Osteoblast (primary cell): ENCODE results near the gene RAVER2. TPM values are rescaled to one million over a fixed set of nuclear protein-coding genes. Genes with fewer than 3 reads are reported as not detected.

ENCODE experiments used
- DNase-seq: peaks from one replicate; pipeline ENCODE4 v3.0.0; 2011; ENCODE audit warnings: low spot score, mixed read lengths; ENCODE audit not compliant: insufficient read length; ENCODE audit errors: missing footprints
- H2AFZ ChIP-seq: 2 replicates; pipeline ENCODE4 v1.6.0; 2011; ENCODE audit warnings: mild to moderate bottlenecking, low read length
- H3K27ac ChIP-seq: 2 replicates; pipeline ENCODE4 v1.5.1; 2011; ENCODE audit warnings: mild to moderate bottlenecking, low read depth, low read length, moderate library complexity
- H3K27me3 ChIP-seq: 2 replicates; pipeline ENCODE4 v1.6.0; 2012; ENCODE audit warnings: mild to moderate bottlenecking, control low read depth, inconsistent platforms, low read length, moderate library complexity; ENCODE audit not compliant: insufficient read depth
- H3K36me3 ChIP-seq: 2 replicates; pipeline ENCODE4 v1.5.1; 2011; ENCODE audit warnings: mild to moderate bottlenecking, low read length, control low read depth, moderate library complexity; ENCODE audit not compliant: insufficient read depth
- H3K4me1 ChIP-seq: 2 replicates; pipeline ENCODE4 v1.5.1; 2011; ENCODE audit warnings: mild to moderate bottlenecking, low read length, control low read depth, moderate library complexity; ENCODE audit not compliant: insufficient read depth
- H3K4me2 ChIP-seq: 2 replicates; pipeline ENCODE4 v1.6.0; 2011; ENCODE audit warnings: mild to moderate bottlenecking, low read length; ENCODE audit not compliant: insufficient read depth
- H3K4me3 ChIP-seq: fragments of 200-600 bp; sonication (generic); 3 replicates; pipeline ENCODE4 v1.5.1; 2012; ENCODE audit warnings: mild to moderate bottlenecking, low read length, inconsistent platforms; ENCODE audit not compliant: insufficient read depth
- H3K79me2 ChIP-seq: 2 replicates; pipeline ENCODE4 v1.6.0; 2012; ENCODE audit warnings: mild to moderate bottlenecking, low read length, control low read depth, inconsistent platforms; ENCODE audit not compliant: insufficient read depth
- H3K9me3 ChIP-seq: 2 replicates; pipeline ENCODE4 v1.5.1; 2011; ENCODE audit warnings: low read depth, low read length, control low read depth
- H4K20me1 ChIP-seq: 2 replicates; pipeline ENCODE4 v1.6.0; 2012; ENCODE audit warnings: mild to moderate bottlenecking, low read length, control low read depth; ENCODE audit not compliant: insufficient read depth
- CTCF ChIP-seq: IDR thresholded peaks from 2 replicates; pipeline ENCODE4 v1.5.1; 2011; ENCODE audit warnings: mild to moderate bottlenecking, low read depth, low read length, moderate library complexity; ENCODE audit errors: extremely low read depth
- total RNA-seq: library from RNA; depleted of rRNA; stranded (reverse); fragments of >200 nt; gene quantifications from 2 replicates; pipeline ENCODE4 v1.2.3, GENCODE V29; 2012

Gene RAVER2
- total RNA-seq, 1 donor: 17.4 TPM

DNA sequence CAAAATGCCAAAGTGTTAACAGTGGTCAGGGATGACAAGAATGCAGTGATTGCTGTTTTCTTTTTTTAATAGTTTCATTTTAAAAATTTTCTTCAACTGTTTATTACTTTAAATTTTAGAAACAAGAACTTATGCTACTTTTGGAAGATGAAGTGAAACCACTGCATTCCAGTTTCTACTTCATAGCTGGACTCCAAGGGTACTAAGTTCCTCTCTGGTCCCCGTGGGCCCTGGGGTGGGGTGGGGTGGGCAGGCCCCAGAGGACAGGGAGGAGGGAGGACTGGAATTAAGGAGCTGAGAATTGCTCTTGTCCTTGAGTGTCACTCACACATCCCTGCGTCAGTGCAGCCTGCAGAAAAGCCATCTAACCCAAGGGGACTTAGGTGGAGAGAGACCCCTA lies 97.3 kb downstream of the RAVER2 start:
- no peak for DNase-seq
- Histone ChIP-seq H3K27me3 (no peaks in the 10 kb centered on the region), H2AFZ (no peak overlapping the region), H3K27ac (no peak overlapping the region), H3K79me2 (no peaks in the 10 kb centered on the region), H3K4me3 (no peak overlapping the region), H3K4me1 (no peaks in the 10 kb centered on the region), H3K36me3 (peaks cover 67% of the 10 kb centered on the region), H3K4me2 (no peak overlapping the region), H3K9me3 (no peaks in the 10 kb centered on the region), H4K20me1 (no peaks in the 10 kb centered on the region)
- TF ChIP-seq CTCF: no peak

DNA sequence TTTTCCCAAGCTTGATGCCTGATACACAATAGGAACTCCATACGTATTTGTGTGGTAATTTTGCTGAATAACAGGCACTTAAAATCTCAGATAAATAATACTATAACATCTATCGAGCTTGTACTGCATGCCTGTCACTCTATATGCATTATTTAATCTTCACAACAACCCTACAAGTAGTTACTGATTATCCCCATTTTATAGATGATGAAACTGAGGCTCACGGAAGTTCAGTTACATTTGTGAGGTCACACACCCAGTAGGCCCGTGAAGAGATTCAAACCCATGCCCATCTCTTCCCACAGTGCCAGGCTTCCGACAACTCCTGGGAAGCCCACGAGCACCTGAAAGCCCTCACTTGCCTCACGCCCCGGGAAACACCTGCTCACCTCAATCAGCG lies 98.8 kb downstream of the RAVER2 start:
- H3K9me3 ChIP-seq: no peaks in the 10 kb centered on the region
- H4K20me1 ChIP-seq: no peaks in the 10 kb centered on the region
- H2AFZ ChIP-seq: no peak overlapping the region
- no peak overlapping the region for H3K4me3 ChIP-seq
- no peak overlapping the region for H3K27ac ChIP-seq
- no peaks in the 10 kb centered on the region for H3K79me2 ChIP-seq
- H3K4me1 ChIP-seq: no peaks in the 10 kb centered on the region
- H3K4me2 ChIP-seq: no peak overlapping the region
- H3K27me3 ChIP-seq: no peaks in the 10 kb centered on the region
- TF ChIP-seq CTCF: no peak
- peaks cover 56% of the 10 kb centered on the region for H3K36me3 ChIP-seq
- no peak for DNase-seq

GRCh38 chr1:64844175-64844574 lies 99.3 kb downstream of the RAVER2 start:
- Histone ChIP-seq H3K27ac (no peak overlapping the region), H3K36me3 (peaks cover 59% of the 10 kb centered on the region), H3K27me3 (no peaks in the 10 kb centered on the region), H3K79me2 (no peaks in the 10 kb centered on the region), H4K20me1 (no peaks in the 10 kb centered on the region), H2AFZ (no peak overlapping the region), H3K9me3 (no peaks in the 10 kb centered on the region), H3K4me2 (no peak overlapping the region), H3K4me3 (no peak overlapping the region), H3K4me1 (no peaks in the 10 kb centered on the region)
- DNase-seq: no peak
- no peak for TF ChIP-seq CTCF

DNA sequence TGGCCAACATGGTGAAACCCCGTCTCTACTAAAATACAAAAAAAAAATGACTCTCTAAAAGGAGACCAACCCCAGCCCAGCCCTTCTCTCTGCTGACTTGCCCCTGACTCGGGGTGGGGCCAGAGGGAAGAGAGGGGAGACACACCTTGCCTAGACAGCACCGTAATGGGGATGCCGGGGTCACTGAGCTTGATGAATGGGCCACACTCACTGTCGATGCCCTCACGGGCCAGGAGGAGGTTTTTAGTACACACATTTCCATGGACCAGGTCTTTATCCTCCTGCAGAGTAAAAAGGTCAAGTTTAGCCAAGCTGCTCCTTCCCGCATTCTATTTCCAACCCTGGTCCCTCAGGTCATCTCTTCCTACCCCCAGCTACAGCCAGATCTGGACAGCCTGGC lies 99.7 kb downstream of the RAVER2 start:
- Histone ChIP-seq H3K9me3 (no peaks in the 10 kb centered on the region), H3K79me2 (no peaks in the 10 kb centered on the region), H3K27ac (no peak overlapping the region), H4K20me1 (no peaks in the 10 kb centered on the region), H3K27me3 (no peaks in the 10 kb centered on the region), H3K4me2 (no peak overlapping the region), H3K4me1 (no peaks in the 10 kb centered on the region), H3K36me3 (peaks cover 58% of the 10 kb centered on the region), H2AFZ (no peak overlapping the region), H3K4me3 (no peak overlapping the region)
- TF ChIP-seq CTCF: no peak
- DNase-seq: no peak
